Ramos (cell line): ENCODE data around the gene ZNF513.

Experiments used
- in situ Hi-C: fragments of 300-500 bp; cut with MboI; formaldehyde crosslinking; loops from one replicate; pipeline ENCODE4 v1.14.3; 2022; ENCODE audit warnings: low sequenced_read_pairs; ENCODE audit not compliant: unreplicated experiment

Gene ZNF513

GRCh38 chr2:27390822-27391679 lies 10.5 kb upstream of the ZNF513 start:
- in situ Hi-C loops, result no loop called here

DNA sequence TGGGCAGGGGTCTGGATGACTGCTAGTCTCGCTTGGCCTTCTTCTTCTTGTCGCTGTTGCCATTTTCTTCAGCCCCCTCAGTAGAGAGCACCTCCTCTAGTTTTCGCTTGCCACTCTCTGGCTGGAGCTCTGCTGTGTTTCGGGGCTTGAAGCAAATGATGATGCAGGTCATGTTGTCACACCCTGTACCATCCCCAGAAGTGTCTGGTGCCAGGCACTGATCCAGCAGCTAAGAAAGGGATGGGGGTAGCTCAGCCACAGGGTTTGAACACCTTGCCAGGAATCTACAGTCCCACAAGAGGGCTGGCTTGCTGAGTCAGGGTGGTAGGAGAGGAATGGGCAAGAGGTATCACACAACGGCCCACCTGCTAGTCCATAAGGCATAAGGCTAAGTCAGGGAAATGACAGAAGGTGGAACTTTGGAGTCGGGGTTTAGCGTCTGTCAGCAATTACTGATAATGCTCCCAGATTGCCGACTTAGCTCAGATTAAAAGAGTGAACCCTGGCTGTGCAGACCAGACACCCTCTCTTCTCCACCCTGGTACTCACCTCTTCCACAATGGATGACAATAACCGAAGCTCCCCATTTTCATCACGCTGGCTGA lies 1.1 kb upstream of the ZNF513 start:
- in situ Hi-C loops, result no loop called here

- in situ Hi-C loops, result no loop called here
Observed at GRCh38 chr2:27379836-27380625, 503 bp downstream of the ZNF513 start.

DNA sequence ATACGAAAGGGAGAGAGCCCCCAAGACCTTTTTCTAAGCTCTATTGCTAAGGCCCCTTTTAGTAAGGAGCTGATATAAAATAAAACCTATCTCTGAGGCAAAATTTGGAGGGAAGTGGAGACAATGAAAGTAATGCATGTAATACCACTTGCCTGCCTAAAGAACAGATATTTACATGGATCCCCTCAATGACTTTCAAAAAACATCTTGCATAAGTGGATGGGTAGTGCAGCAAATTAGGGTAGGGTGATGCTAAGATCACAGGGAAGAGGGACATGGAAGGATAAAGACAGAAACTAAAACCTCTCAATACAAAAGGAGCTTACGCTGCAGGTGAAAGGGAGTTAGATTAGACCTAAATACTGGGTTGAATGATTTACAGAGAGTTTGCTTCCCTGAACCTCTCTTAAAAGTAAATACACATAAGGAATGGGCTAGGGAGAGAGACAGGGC lies 1.1 kb downstream of the ZNF513 start:
- in situ Hi-C loops, result no loop called here

- in situ Hi-C loops, result no loop called here
Observed at GRCh38 chr2:27378809-27379290, 1.7 kb downstream of the ZNF513 start.

- in situ Hi-C loops, result no loop called here
Observed at GRCh38 chr2:27378096-27378808, 2.3 kb downstream of the ZNF513 start.

GRCh38 chr2:27377618-27378095 lies 2.9 kb downstream of the ZNF513 start:
- in situ Hi-C loops, result no loop called here

DNA sequence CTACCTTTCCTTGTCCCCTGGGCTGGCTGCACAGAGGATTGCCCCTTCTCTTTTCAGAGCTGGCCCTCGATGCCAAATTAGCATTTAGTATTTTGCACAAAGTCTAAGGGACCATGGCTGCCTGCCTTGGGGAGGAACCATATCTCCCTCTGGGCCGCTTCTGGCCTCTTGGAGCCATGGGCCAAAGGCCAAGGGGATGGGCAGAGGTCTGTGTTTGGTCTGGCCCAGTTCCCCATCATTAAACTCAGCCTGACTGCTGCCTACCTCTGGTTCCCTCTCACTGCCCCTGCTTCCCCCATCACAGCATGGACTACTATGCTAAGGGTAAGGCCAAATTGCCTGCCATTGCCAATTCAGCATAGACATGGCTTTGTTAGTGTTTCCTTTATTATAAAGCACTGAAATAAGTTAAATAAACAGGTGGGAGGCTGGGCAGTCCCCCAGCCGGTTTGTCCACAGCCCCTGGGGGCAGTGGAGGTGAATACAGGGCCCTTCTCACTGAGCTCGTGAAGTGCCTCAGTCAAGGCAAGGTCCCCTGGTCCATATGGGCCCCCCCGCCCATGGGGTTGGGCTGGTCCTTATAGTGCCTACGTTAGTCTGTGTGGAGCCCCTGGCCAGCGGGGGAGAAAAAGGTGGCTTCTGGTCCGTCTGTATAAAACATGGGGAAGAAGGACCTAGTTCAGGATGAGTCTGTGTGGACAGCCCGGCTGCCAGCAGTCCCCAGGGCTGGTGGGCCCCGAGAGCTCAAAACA lies 3.5 kb downstream of the ZNF513 start:
- in situ Hi-C loops, result no loop called here

GRCh38 chr2:27376151-27376865 lies 4.2 kb downstream of the ZNF513 start:
- in situ Hi-C loops, result no loop called here

- in situ Hi-C loops, result no loop called here
Observed at GRCh38 chr2:27375513-27376099, 4.9 kb downstream of the ZNF513 start.

GRCh38 chr2:27373567-27373966 lies 7.0 kb downstream of the ZNF513 start:
- in situ Hi-C loops, result no loop called here

GRCh38 chr2:27372937-27373336 lies 7.6 kb downstream of the ZNF513 start:
- in situ Hi-C loops, result no loop called here

DNA sequence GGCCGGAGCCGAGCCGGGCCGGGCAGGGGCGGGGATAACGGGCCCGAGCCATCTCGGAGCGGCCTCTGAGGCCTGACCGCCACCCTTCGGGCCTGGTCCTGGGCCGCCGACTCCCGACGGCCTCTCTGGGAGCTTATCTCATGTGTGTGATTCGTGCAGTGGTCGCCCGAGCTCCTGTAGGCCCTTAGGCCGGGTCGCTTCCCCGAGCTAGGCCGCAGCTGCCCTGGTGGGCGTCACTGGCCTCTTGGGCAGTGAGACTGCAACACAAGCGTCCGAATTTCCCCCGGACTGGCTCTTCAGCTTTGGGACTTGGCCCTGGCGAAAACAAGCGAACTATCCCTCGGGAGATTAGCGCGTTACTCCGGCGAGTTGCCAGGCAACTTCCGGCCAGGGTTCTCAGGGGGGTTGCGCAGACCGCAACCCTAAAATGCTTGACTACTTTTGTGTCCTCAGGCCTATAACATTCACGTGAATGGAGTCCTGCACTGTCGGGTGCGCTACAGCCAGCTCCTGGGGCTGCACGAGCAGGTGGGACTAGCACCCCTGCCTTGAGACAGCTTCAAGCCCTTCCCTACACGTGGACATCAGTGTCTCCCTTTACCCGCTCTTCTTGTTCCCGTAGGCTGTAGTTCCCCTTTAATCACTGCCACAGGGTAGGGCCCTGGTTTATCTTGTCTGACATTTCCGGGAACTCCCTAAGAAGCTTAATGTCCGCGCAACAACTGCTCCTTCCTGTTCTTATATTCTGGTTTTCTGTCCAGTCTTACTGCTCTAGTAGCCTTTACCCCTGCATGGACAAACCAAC lies 9.5 kb downstream of the ZNF513 start:
- in situ Hi-C loops, result no loop called here

- in situ Hi-C loops, result no loop called here
Observed at GRCh38 chr2:27370026-27370815, 10.3 kb downstream of the ZNF513 start, which contains the start of the genes EIF2B4 and SNX17. EIF2B4 (minus strand) TSS chr2:27370338; CDS start chr2:27370314, 24 bp downstream. SNX17 (plus strand) TSS chr2:27370616; CDS start chr2:27370744, 128 bp downstream.

GRCh38 chr2:27369471-27370025 lies 11.0 kb downstream of the ZNF513 start:
- in situ Hi-C loops, result no loop called here

DNA sequence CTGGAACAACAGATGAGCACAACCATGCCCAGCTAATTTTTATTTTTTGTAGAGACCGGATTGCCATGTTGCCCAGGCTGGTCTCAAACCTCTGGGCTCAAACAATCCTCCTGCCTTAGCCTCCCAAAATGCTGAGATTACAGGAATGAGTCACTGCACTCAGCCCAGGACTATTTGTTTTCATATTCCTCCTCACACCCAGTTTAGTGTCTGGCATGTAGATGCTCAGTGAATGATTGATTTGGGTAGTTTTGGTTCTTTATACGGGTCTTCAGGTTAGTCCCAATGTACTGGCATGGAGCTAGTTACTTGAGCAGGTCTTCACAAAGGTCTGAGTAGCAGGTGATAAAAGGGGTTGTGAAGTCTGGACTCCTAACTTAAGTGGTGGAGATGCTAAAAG lies 16.6 kb downstream of the ZNF513 start:
- in situ Hi-C loops, result no loop called here
